Activated CD8-positive, alpha-beta memory T cell treated with anti-CD3 and anti-CD28 coated beads, Interleukin-2, amount 50 U/mL, for 48 hours (primary cell): ENCODE data around the gene PHF21A.
A peak's percentile ranks its signal among the peaks of the same experiment; 100 is the strongest.
"Not testable (repeated sequence)": the region's sequence is repeated elsewhere in the genome, so short reads cannot be mapped to it uniquely, and the experiment has no call there.

Experiments used
- DNase-seq: peaks from one replicate; pipeline ENCODE4 v3.0.0-alpha.2; 2020

Gene PHF21A

GRCh38 chr11:45918331-45918941, 202.8 kb downstream of the PHF21A start:
- DNase-seq = peak; percentile 83

GRCh38 chr11:45917623-45918330, 203.5 kb downstream of the PHF21A start, which contains the start of gene PEX16:
Gene PEX16, minus strand, starts transcription at chr11:45917877. Its CDS starts 66 bp downstream, at chr11:45917811.
- peak; percentile 94 for DNase-seq

GRCh38 chr11:45917286-45917622, 204.0 kb downstream of the PHF21A start:
- DNase-seq = peak; percentile 63

DNA sequence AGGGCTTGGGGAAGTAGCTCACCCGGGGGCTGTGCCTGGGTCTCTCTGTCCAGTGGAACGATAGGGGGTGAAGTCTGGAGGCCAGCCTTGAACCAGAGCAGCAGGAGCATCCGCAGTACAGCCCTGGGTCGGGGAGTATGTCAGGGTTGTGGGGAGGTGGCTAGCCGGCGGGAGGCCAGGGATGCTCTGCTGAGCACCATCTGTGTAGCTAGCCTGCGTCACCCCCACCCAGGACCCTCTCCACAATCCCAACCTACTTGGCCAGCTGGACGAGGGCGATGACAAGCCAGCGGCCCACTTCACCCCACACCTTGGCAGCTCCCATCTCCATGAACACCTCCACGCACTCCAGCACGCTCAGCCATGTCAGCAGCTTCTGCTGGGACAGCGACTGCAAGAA, 205.8 kb downstream of the PHF21A start:
- no peak for DNase-seq

- no peak for DNase-seq
Observed at GRCh38 chr11:45913942-45914635, 207.2 kb downstream of the PHF21A start.

DNA sequence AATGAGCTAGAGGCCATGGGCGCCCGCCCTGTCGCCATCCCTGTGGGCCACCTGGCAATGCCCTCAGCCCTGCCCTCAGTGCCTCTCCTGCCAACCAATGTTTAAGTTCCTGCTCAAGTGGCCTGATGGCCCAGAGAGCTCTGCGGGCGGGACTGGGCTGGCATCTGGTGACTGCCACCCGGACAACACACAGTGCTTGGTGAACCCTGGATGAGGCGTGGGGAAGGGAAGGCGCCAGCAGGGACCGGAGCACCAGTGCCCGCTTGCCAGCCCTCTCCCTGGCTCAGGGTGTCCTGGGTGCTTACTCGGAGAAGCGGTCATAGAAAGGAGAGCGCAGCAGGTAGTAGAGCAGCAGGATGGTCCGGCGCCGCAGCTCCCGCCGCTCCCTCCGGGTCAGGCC, 207.7 kb downstream of the PHF21A start:
- no peak for DNase-seq

- no peak for DNase-seq
Observed at GRCh38 chr11:45910623-45911022, 210.6 kb downstream of the PHF21A start.

DNA sequence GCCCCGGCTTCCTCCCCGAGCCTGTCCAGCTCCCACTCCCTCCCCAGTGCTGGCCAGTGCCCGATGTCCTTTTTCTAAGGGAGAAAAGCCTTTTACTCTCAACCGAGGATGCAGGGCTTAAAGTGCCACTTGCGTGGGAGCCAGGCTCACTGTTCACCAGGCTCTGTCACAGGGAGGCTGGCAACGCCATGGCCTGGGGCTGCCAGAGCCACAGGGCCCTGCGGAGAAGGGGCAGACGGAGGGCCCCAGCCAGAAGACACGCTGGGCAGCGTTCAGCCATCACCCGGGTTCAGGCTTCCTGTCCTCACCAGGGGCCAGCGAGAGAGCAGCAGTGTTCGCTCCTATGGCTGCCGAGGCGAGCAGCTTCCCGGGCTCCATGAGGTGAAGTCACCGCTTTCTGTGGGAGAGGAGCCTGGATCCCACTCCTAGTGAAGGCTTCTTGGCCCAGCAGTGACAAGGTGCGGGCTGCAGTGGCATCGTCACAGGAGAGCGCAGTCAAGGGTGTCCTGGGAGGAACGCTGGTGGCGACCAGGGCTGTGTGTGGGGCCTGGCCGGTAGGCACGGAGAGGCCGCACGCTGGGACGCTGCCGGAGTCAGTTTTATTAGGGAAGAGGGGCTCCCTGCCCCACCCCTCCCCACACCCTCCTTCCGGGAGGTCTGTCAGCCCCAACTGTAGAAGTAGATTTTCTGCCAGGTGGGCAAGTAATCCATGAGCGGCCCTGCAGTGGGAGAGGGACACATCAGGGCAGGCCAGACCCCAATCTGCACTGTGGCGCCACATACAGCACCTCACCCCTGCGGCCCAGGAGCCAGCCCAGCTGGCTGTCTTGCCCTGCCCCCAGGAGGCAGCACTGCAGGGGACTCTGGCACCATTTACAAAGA, 211.4 kb downstream of the PHF21A start:
- no peak for DNase-seq

DNA sequence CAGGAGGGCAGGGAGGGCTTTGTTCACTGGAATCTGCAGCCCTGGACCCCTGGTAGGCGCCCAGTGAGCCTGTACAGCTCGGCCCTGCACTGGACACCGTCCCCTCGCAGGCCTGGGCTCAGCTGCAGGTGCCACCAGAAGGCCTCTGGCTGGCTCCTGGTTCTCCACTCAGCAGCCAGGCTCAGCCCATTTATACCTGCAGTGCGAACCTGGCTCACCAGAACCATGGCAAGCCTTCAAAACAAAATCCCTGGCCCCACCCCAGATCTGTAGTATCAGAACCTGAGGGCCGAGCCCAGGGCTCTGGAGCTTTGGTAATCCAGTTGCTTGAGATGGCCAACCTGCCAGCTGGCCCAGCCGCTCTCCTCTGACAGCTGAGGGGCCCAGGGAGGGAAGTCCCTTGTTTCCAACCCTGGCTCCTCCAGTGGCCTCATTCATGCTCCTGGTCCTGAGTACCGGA, 213.3 kb downstream of the PHF21A start:
- no peak for DNase-seq

DNA sequence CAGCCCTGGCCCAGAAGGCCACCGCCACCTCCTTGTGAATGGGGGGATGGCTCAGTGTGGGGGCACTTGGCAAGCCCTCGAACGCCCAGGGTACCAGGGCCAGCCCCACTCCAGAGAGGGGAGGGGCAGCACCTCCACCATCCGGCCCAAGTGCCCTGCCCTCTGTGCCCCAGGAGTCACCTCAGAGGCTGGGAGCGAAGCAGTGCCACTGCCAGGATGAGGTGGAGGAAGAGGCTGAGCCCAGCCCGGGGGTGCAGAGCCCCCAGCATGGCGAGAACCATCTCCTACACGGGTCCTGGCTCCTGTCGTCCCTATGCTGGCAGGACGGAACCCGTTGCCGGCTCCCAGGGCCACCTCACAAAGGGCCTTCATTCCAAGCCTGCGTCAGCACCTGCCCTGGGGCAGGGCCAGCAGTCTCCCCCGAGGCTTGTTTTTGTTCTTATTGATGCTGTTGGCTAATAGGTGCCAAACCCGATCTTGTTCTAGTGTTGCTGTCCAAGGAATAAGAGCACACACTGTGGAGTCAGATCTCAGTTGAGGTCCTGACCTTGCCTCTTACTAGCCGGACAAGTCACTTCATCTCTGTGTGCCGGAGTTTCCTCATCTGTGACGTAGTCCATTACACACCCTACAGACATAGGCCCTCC, 214.2 kb downstream of the PHF21A start, which contains the start of gene FREY1:
Gene FREY1 (minus strand): TSS at position 307 of the 647 bp plus-strand sequence. CDS start 26 bp downstream, at position 281.
- DNase-seq = no peak

- no peak for DNase-seq
Observed at GRCh38 chr11:45906096-45906682, 215.1 kb downstream of the PHF21A start.

DNA sequence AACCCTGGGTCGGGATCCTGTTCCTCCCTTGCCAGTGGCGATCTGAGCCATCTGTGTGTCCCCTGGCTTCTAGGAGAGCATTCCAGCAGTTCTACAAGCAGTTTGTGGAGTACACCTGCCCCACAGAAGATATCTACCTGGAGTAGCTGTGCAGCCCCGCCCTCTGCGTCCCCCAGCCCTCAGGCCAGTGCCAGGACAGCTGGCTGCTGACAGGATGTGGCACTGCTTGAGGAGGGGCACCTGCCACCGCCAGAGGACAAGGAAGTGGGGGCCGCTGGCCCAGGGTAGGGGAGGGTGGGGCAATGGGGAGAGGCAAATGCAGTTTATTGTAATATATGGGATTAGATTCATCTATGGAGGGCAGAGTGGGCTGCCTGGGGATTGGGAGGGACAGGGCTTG, 215.7 kb downstream of the PHF21A start:
- not testable (repeated sequence) for DNase-seq

GRCh38 chr11:45905095-45905494, 216.2 kb downstream of the PHF21A start:
- DNase-seq = no peak

DNA sequence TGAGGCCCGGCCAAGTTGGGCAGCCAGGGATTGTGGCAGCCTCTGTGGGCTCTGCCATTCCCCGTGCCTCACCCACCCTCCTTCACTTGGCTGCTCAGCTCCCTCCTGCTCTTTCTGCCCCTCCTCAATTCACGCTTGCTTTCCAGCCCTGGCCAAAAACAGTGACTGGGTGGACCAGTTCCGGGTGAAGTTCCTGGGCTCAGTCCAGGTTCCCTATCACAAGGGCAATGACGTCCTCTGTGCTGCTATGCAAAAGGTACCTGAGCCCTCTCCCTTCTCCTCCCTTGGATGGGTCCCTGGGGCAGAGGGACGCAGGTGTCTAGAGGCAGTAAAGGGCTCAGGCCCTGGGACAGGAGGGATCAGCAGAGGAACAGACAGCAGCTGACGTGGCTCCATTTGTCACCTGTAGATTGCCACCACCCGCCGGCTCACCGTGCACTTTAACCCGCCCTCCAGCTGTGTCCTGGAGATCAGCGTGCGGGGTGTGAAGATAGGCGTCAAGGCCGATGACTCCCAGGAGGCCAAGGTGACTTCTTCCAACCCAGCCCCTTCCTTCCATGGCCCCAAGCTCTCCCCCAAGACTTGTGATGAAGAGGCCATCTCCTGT, 216.8 kb downstream of the PHF21A start:
- no peak for DNase-seq

GRCh38 chr11:45902452-45903380, 218.5 kb downstream of the PHF21A start:
- no peak for DNase-seq

DNA sequence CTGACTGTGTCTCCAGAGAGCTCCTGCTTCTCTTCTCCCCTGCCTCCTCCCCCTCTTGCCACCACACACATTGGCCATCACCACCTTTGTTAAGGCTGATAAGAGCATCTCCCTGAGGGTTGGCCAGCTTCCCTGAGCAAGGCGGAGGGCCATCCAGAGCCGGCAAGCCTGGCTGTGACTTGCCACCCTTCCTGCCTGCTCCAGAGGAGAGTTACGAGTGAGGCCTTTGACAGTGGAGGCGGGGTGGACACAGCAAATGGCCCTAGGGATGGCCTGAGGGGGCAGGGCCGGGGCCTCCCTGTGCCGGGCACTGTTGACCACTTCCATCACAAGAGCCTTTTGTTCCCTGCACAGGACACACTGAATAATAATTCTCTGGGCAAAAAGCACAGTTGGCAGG, 219.6 kb downstream of the PHF21A start:
- DNase-seq = no peak

- no peak for DNase-seq
Observed at GRCh38 chr11:45900916-45901617, 220.2 kb downstream of the PHF21A start.

- not testable (repeated sequence) for DNase-seq
Observed at GRCh38 chr11:45900175-45900800, 221.0 kb downstream of the PHF21A start.
